Liver (tissue), 9 donors: ENCODE results near the gene WASF2. TPM values are rescaled to one million over a fixed set of nuclear protein-coding genes. Genes with fewer than 3 reads are reported as not detected.
A peak's percentile ranks its signal among the peaks of the same experiment; 100 is the strongest.

Experiments
- DNase-seq: peaks from one replicate; pipeline ENCODE4 v3.0.0-alpha.2; 2017; ENCODE audit warnings: low spot score
- H3K27ac ChIP-seq, 2 donors: one replicate each; pipeline ENCODE4 v1.7.0; 2013; ENCODE audit warnings: inconsistent platforms in 2 of 2, low read length in 2 of 2, control low read depth in 1 of 2, low read depth in 1 of 2, mild to moderate bottlenecking in 1 of 2
- H3K27me3 ChIP-seq, 4 donors: one replicate each; pipeline versions ENCODE4 v1.6.1 to v1.7.0; 2013; ENCODE audit warnings: low read length in 3 of 4, inconsistent platforms in 1 of 4, mild to moderate bottlenecking in 1 of 4, moderate library complexity in 1 of 4; ENCODE audit not compliant: control insufficient read depth in 4 of 4, insufficient read depth in 4 of 4
- H3K36me3 ChIP-seq, 4 donors: one replicate each; pipeline versions ENCODE4 v1.6.1 to v1.7.0; 2013; ENCODE audit warnings: low read length in 3 of 4, mild to moderate bottlenecking in 3 of 4, low read depth in 1 of 4, moderate library complexity in 1 of 4; ENCODE audit not compliant: control insufficient read depth in 4 of 4, insufficient read depth in 3 of 4
- H3K4me1 ChIP-seq, 4 donors: one replicate each; pipeline versions ENCODE4 v1.6.1 to v1.7.0; 2013; ENCODE audit warnings: low read length in 3 of 4, mild to moderate bottlenecking in 3 of 4, moderate library complexity in 1 of 4; ENCODE audit not compliant: control insufficient read depth in 4 of 4, insufficient read depth in 4 of 4
- H3K4me3 ChIP-seq, 3 donors: one replicate each; pipeline versions ENCODE4 v1.6.1 to v1.7.0; 2013; ENCODE audit warnings: low read length in 3 of 3, control low read depth in 1 of 3, low read depth in 1 of 3, mild to moderate bottlenecking in 1 of 3
- H3K9ac ChIP-seq, 2 donors: one replicate each; pipeline ENCODE4 v1.7.0; 2013; ENCODE audit warnings: low read length in 2 of 2, mild to moderate bottlenecking in 2 of 2, moderate library complexity in 2 of 2, control low read depth in 1 of 2, low read depth in 1 of 2
- H3K9me3 ChIP-seq, 4 donors: one replicate each; pipeline versions ENCODE4 v1.6.1 to v1.7.0; 2013; ENCODE audit warnings: low read length in 3 of 4; ENCODE audit not compliant: control insufficient read depth in 4 of 4
- EGR1 ChIP-seq, 2 donors: IDR thresholded peaks; 2 replicates each; pipeline ENCODE4 v1.6.1; 2016 to 2018; ENCODE audit warnings: antibody characterized with exemption in 2 of 2, low read depth in 2 of 2
- FOXA1 ChIP-seq: IDR thresholded peaks from 2 replicates; pipeline ENCODE4 v1.6.1; 2016; ENCODE audit warnings: antibody characterized with exemption
- FOXA2 ChIP-seq: IDR thresholded peaks from 2 replicates; pipeline ENCODE4 v1.6.1; 2016; ENCODE audit warnings: antibody characterized with exemption
- GABPA ChIP-seq, 2 donors: IDR thresholded peaks in 1 of 2; conservative IDR thresholded peaks in 1 of 2; 2 replicates each; pipeline ENCODE4 v1.6.1; 2016; ENCODE audit warnings: antibody characterized with exemption in 2 of 2, mild to moderate bottlenecking in 1 of 2, moderate library complexity in 1 of 2
- HNF4A ChIP-seq, 2 donors: conservative IDR thresholded peaks; 2 replicates each; pipeline ENCODE4 v1.6.1; 2016; ENCODE audit warnings: antibody characterized with exemption in 2 of 2, mild to moderate bottlenecking in 2 of 2
- HNF4G ChIP-seq: IDR thresholded peaks from 2 replicates; pipeline ENCODE4 v1.6.1; 2016; ENCODE audit warnings: antibody characterized with exemption
- JUND ChIP-seq, 2 donors: IDR thresholded peaks; 2 replicates each; pipeline ENCODE4 v1.6.1; 2016; ENCODE audit warnings: antibody characterized with exemption in 2 of 2
- NR2F2 ChIP-seq: IDR thresholded peaks from 2 replicates; pipeline ENCODE4 v1.6.1; 2016; ENCODE audit warnings: antibody characterized with exemption
- SP1 ChIP-seq: IDR thresholded peaks from 2 replicates; pipeline ENCODE4 v1.6.1; 2018; ENCODE audit warnings: antibody characterized with exemption, mild to moderate bottlenecking
- TAF1 ChIP-seq: conservative IDR thresholded peaks from 2 replicates; pipeline ENCODE4 v1.6.1; 2016; ENCODE audit warnings: antibody characterized with exemption, mild to moderate bottlenecking
- YY1 ChIP-seq: IDR thresholded peaks from 2 replicates; pipeline ENCODE4 v1.6.1; 2016; ENCODE audit warnings: antibody characterized with exemption, mild to moderate bottlenecking
- WGBS: extraction: QIAGEN DNeasy Blood & Tissue Kit; methylation state at CpG from one replicate; pipeline ENCODE4 v1.1.7; 2013; 5-methylcytosine and 5-hydroxymethylcytosine counted together
- polyA plus RNA-seq, 2 donors: library from polyadenylated mRNA; stranded (reverse) in 1 of 2; unstranded in 1 of 2; fragments of 200-250 nt in 1 of 2; fragments of >200 nt in 1 of 2; fragmentation: Nextera tagmentation in 1 of 2; extraction: Ambion mirVana in 1 of 2; gene quantifications; one replicate each; pipeline versions ENCODE4 v1.2.1 to v1.2.3, GENCODE V29; 2013 to 2015
- total RNA-seq, 2 donors: library from RNA; depleted of rRNA; stranded (reverse); fragments of >200 nt; gene quantifications; one replicate each; pipeline ENCODE4 v1.2.3, GENCODE V29; 2014
- TF ChIP-seq, protein P1 (sequence below): IDR thresholded peaks from 2 replicates; pipeline ENCODE4 v1.6.1; 2016; ENCODE audit warnings: antibody characterized with exemption
- TF ChIP-seq, protein P2 (sequence below): IDR thresholded peaks from 2 replicates; pipeline ENCODE4 v1.6.1; 2016; ENCODE audit warnings: antibody characterized with exemption
- TF ChIP-seq, protein P3 (sequence below): IDR thresholded peaks from 2 replicates; pipeline ENCODE4 v1.6.1; 2016; ENCODE audit warnings: antibody characterized with exemption
- TF ChIP-seq, protein P4 (sequence below): IDR thresholded peaks from 2 replicates; pipeline ENCODE4 v1.6.1; 2016; ENCODE audit warnings: antibody characterized with exemption, mild to moderate bottlenecking
- donor health status: healthy.
- donor health status: healthy.
- donor health status: healthy.
- donor health status: healthy.
- donor health status: healthy.

Gene WASF2
- total and polyA plus RNA-seq, 4 donors, result 11.6 to 37.7 (median 18.7) TPM

DNA sequence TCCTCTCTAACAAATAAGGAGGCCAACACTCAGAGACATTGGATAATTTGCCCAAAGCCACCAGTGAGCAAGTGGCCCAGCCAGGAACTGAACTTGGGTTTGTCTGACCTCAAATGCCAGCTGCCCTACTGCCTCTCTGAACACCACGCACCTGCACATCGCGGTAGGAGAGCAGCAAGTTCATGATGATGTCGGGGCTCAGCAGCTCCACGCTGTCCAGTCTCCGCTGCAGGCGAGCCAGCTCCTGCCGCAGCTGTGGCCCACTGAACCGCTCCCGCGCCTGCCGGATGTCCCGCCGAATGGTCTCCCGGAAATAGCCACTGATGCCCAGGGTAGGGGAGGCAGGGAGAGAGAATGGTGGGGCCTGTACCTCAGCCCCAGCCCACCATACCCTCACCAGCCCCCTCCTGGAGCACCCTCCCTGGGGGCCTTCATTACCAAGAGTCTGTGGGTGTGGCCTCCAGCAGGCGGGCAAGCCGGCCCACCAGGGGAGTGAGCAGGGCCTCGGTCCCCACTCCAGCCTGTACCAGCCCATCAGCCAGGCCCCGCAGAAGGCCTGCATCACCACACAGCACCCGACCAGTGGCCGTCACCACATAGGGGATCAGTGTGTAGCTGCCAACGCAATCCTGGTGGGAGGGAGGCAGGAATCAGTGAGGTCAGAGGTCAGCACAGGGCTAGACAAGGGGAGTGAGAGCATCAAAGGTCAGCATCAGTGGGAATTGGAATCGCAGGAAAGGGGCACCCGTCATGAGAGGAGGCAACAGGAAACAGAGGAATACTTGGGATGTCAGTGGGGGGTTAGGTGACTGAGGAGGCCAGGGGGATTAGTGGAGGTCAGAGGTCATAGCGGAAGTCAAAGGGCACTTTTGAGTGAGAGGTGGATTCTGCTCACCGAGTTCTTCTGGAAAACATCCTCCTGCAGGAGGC, 125.9 kb downstream of the WASF2 start:
- Histone ChIP-seq H3K9ac (no peak overlapping the region), H3K4me3 (no peak overlapping the region), H3K9me3 (no peaks in the 10 kb centered on the region), H3K27me3 (no peaks in the 10 kb centered on the region), H3K27ac (no peak overlapping the region), H3K36me3 (no peaks in the 10 kb centered on the region), H3K4me1 (peaks cover 4 to 29% (median 14%) of the 10 kb centered on the region in 4 donors)
- WGBS, result 92% methylated on average over 26 of the region's 26 CpGs
- no peak for DNase-seq
- TF ChIP-seq FOXA1, result no peak
- peak; percentile 67 for TF ChIP-seq NR2F2

DNA sequence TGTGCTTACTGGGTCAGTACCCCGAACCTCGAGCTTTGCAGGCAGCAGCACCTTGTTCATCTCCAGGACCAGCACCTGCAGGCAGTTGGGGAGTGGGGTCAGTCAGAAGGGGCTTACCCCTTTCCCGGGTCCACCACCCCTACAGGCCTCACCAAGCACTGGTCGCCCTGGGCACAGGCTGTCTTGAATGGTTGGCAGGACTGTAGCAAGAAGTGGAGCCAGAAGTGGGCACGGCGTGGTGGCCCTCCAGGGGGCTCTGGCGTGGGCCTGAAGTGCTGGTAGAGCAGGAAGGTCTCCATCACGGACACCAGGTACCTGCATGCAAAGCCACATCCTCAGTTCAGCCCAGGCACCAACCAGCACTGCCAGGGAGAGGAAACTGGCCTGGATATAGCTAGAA, 128.4 kb downstream of the WASF2 start:
- H3K27me3 ChIP-seq, result no peaks in the 10 kb centered on the region
- H3K4me3 ChIP-seq, result no peak overlapping the region
- TF ChIP-seq, protein P1, sequence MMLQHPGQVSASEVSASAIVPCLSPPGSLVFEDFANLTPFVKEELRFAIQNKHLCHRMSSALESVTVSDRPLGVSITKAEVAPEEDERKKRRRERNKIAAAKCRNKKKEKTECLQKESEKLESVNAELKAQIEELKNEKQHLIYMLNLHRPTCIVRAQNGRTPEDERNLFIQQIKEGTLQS, result no peak
- TF ChIP-seq SP1 (no peak), FOXA2 (no peak), HNF4G (no peak), FOXA1 (no peak)
- TF ChIP-seq, protein P2, sequence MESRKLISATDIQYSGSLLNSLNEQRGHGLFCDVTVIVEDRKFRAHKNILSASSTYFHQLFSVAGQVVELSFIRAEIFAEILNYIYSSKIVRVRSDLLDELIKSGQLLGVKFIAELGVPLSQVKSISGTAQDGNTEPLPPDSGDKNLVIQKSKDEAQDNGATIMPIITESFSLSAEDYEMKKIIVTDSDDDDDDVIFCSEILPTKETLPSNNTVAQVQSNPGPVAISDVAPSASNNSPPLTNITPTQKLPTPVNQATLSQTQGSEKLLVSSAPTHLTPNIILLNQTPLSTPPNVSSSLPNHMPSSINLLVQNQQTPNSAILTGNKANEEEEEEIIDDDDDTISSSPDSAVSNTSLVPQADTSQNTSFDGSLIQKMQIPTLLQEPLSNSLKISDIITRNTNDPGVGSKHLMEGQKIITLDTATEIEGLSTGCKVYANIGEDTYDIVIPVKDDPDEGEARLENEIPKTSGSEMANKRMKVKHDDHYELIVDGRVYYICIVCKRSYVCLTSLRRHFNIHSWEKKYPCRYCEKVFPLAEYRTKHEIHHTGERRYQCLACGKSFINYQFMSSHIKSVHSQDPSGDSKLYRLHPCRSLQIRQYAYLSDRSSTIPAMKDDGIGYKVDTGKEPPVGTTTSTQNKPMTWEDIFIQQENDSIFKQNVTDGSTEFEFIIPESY, result no peak
- TF ChIP-seq, protein P3, sequence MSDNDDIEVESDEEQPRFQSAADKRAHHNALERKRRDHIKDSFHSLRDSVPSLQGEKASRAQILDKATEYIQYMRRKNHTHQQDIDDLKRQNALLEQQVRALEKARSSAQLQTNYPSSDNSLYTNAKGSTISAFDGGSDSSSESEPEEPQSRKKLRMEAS, result no peak
- WGBS, result 95% methylated on average over 8 of the region's 8 CpGs
- H3K27ac ChIP-seq, result no peak overlapping the region
- H3K4me1 ChIP-seq, result peaks cover 0 to 25% (median 15%) of the 10 kb centered on the region in 4 donors
- no peak overlapping the region for H3K9ac ChIP-seq
- no peaks in the 10 kb centered on the region for H3K36me3 ChIP-seq
- no peaks in the 10 kb centered on the region for H3K9me3 ChIP-seq
- no peak for DNase-seq

DNA sequence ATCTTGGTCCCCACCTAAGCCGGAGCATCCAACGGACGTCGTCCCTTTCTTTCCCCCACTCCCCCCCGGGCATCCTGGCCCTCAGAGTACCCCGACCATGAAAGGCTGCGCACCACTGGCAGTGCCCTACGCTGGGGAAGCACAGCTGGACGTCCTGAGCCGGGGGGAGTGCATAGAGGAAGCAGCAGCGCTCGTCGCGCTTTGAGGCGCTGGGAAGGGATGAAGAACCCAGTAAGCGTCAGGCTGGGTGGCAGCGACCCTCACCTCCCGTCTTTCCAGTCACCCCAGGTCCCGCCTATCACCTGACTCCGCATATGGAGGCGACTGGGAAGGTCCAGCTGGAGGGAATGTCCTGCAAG, 128.9 kb downstream of the WASF2 start:
- DNase-seq, result no peak
- WGBS, result 87% methylated on average over 21 of the region's 21 CpGs
- Histone ChIP-seq H3K27me3 (no peaks in the 10 kb centered on the region), H3K36me3 (no peaks in the 10 kb centered on the region), H3K27ac (no peak overlapping the region), H3K4me3 (no peak overlapping the region), H3K9ac (no peak overlapping the region), H3K4me1 (peaks cover 0 to 22% (median 14%) of the 10 kb centered on the region in 4 donors), H3K9me3 (no peaks in the 10 kb centered on the region)
- TF ChIP-seq EGR1 (IDR thresholded peaks at IDR 0.05; ENCODE audit: low read depth in 2 of 2) (no peak), HNF4G (no peak), NR2F2 (no peak), HNF4A (conservative IDR thresholded peaks at IDR 0.05) (no peak), YY1 (no peak), JUND (IDR thresholded peaks at IDR 0.05) (no peak), TAF1 (no peak), GABPA (IDR thresholded peaks at IDR 0.05 in 1 of 2, conservative IDR thresholded peaks at IDR 0.05 in 1 of 2) (no peak), FOXA1 (no peak)
- TF ChIP-seq, protein P4, sequence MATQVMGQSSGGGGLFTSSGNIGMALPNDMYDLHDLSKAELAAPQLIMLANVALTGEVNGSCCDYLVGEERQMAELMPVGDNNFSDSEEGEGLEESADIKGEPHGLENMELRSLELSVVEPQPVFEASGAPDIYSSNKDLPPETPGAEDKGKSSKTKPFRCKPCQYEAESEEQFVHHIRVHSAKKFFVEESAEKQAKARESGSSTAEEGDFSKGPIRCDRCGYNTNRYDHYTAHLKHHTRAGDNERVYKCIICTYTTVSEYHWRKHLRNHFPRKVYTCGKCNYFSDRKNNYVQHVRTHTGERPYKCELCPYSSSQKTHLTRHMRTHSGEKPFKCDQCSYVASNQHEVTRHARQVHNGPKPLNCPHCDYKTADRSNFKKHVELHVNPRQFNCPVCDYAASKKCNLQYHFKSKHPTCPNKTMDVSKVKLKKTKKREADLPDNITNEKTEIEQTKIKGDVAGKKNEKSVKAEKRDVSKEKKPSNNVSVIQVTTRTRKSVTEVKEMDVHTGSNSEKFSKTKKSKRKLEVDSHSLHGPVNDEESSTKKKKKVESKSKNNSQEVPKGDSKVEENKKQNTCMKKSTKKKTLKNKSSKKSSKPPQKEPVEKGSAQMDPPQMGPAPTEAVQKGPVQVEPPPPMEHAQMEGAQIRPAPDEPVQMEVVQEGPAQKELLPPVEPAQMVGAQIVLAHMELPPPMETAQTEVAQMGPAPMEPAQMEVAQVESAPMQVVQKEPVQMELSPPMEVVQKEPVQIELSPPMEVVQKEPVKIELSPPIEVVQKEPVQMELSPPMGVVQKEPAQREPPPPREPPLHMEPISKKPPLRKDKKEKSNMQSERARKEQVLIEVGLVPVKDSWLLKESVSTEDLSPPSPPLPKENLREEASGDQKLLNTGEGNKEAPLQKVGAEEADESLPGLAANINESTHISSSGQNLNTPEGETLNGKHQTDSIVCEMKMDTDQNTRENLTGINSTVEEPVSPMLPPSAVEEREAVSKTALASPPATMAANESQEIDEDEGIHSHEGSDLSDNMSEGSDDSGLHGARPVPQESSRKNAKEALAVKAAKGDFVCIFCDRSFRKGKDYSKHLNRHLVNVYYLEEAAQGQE, result no peak
- TF ChIP-seq, protein P1, result no peak
- TF ChIP-seq, protein P2, result no peak
- TF ChIP-seq, protein P3, result no peak
